GM19467 (cell line): ENCODE data around the gene STARD3NL.

ENCODE experiments used
- ATAC-seq: cut with Tn5 transposase; IDR thresholded peaks from one replicate; pipeline ENCODE4 v1.9.1; 2021; ENCODE audit warnings: mild to moderate bottlenecking, moderate library complexity; ENCODE audit not compliant: unreplicated experiment

Gene STARD3NL

DNA sequence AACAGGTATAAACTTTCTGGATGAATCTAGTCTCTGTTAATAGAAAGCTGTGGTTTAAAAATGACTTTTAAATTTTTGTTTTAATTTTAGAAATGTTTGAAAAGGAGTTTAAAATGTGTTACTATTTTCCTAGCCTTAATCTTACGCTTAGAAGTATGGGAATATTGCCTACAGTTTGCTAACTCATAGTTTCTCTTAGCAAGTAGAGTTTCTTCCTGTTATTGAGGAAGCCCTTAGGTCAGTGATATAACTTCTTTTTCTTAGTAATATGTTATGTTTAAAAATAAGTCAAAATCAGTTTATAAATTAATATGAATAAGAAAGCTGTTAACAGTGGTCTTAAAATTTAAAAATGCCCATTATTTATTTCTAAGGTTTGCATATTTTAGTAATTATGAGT, 3.1 kb downstream of the STARD3NL start:
- no peak for ATAC-seq

DNA sequence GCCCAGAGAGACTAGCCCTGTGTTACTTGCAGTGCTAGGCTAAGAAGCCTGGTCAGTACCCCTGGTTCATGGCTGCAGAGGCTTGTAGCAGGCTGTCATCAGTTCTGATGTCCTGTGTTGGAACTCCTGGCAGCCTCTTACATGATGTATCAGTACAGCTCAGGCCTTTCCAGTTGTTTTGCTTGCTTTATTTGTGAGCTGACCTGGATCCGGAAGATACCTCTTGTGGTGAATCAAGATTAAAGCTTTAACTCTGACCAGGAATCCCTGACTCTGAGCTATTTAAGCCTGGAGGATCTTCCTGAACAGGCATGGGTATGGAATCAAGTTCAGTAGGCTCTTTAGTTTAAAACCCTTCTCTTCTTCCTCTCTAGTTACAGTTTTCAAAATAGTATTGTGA, 4.4 kb downstream of the STARD3NL start:
- ATAC-seq, result no peak

DNA sequence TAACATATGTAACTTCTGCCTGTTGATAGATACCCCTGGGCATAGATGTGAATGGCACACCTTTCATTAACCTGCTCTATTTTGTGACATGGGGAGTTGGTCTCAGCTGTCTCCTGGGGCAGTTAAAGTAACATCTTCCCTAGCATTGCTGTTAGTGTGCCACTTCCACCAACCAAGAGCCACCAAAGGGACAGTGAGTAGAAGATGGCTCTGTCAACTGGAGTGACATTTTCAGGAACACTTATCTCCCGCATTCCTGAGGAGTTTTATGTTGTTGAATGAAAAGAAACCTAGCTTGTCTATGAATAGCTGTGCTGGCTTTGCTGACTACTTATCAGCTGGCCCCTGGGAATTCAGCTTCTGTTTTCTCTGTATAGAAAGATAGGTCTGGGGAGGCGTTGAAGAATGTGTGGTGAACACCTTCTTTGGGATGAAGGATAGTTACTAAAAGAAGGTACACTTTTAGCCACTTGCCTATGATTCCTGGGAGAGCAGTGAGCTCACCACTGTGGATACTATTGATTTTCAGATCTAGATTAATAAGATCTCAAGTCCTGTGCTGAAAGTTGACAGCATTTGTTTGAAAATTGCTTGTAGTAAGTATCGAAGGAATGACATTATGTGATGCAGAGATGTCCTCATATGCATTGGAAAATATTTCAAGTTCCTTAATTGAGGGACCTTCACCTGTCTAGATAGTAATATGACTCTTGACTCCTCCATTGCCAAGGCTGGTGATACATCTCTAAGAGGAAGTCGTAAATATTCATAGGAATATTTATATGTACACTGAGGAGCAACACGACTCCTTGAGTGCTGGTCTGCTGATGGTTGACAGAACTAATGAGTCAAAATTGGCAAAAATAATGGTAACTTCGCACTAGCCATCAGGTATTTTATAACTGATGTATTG, 7.6 kb downstream of the STARD3NL start:
- no peak for ATAC-seq

DNA sequence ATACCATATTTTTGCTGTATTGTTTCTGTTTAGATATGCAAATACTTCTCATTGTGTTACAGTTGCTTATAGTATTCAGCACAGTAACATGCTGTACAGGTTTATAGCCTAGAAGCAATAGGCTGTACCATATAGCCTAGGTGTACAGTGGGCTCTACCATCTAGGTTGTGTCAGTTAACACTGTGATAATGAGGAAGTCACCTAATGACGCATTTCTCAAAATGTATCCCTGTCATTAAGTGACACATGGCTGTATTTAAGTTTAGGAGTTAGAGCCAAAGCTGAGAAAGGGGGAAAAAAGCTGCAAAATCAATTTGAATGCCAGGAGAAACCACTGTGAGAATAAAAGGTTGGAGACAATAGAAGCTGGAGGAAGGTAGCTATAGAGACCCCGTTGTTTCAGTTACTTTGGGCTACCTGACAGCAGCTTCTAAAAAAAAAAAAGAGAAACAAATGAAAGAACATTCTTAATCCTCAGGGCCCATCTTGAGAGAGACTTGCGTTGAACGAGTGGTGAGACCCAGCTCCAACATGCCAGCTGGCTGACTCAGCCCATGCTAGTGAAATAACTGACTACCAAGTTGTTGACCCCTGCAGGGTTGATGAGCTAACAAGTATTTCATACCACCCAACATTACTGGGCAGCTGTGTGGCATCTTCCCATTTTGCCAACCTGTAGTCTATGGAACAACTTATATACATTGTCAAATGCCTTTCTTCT, 8.7 kb downstream of the STARD3NL start:
- no peak for ATAC-seq

DNA sequence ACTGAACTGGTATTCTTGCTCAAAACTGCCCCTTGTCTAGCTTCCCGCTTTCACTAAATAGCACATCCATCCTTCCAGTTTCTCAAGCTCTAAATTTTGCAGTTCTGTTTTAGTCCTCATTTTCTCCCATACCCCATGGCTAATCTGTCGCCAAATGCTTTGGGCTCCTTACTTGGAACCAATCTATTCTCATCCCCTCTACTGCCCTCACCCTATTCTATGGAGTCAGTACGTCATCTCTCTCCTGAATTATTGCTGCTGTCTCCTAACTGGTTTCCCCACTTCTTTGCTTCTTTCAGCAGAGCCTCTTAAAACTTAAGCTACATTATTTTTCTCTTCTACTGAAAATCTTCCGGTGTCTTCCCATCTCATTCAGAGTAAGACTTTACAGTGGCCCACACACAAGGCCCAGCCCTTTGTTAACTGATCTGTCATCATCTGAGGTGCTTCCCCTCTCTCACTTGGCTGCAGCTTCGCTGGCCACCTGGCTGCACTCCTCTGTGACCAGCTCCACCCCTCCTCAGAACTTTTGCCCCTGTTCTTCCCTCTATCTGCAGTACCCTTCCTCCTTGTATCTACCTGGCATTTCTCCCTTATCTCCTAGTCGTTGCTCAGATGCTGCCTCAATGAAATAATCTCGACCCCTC, 9.9 kb downstream of the STARD3NL start:
- ATAC-seq, result peak; percentile 87

DNA sequence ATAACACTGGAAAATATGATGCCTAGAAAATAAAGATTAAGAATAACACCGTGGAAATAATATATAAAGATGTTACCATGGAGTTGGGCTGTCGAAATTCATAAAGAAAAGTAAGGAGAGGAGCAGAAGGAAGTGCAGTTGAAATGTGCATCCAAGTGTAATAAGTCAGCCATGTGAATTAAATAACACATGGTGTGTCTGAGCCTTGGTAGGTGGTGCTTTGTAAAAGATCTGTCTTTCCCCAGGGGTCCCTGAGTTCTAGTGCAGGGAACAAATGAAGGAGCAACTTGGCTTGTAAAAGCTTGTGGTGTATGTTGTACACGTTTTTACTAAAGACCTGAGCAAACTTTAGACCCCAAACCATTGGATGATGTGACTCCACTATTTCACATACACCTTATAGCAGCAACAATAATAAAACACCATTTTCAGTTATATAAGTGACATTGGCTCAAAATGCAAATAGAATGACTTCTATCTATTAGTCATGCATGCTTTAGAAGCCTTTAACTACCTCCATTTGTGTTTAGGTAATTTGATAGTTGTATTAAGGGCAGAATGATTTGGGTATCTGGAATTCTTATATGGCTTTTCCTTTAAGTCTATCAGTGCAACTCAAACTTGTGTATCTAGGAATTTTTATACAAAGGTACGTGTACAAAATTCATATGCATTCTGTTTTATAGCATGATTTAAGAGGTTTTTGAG, 11.3 kb downstream of the STARD3NL start:
- no peak for ATAC-seq

DNA sequence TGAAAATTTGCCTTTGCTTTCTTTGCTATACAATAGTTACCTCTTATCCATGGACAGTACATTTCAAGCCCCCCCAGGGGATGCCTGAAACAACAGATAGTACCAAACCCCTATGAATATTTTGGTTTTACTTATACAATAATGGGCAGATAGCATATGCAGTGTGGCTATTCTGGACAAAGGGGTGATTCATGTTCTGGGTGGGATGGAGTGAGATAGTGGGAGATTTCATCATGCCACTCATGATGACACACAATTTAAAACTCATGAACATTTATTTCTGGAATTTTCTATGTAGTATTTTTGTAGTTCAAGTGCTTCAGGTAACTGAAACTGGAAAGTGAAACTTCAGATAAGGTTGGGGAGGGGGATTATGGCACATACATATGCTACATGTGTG, 12.0 kb downstream of the STARD3NL start:
- no peak for ATAC-seq

DNA sequence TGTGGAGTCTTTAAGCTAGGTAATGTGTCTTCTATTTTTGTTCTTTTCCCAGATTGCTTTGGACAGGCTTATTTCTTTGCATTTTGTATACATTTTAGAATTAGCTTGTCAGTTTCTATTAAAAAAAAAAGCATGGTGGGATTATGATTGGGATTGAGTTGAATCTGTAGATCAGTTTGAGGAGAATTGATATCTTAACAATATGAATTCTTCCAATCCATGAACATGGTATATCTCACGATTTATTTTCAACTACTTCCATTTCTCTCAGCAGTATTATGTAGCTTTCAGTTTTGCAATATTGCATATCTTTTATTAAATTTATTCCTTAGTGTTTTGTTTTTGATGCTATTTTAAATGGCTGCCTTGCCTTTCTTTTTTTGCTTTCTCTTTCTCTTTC, 13.7 kb downstream of the STARD3NL start:
- no peak for ATAC-seq

DNA sequence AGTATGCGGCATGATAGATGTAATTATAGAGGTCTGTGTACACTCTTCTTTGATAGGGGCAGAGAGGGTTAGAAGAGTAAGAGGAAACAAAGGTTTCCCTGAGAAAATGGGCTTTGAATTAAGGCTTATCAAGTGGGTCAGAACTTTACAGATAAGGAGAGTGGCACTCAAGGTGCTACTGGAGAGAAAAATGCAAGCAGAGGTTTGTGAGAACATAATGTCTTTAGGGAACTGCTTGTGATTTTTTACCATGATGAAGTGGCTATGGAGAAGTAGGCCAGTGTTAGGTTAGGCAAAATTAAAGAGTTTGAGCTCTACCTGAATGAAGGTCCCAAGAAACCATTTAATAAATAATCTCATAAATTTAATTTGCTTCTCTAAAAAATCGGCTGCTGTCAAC, 14.3 kb downstream of the STARD3NL start:
- ATAC-seq, result no peak

DNA sequence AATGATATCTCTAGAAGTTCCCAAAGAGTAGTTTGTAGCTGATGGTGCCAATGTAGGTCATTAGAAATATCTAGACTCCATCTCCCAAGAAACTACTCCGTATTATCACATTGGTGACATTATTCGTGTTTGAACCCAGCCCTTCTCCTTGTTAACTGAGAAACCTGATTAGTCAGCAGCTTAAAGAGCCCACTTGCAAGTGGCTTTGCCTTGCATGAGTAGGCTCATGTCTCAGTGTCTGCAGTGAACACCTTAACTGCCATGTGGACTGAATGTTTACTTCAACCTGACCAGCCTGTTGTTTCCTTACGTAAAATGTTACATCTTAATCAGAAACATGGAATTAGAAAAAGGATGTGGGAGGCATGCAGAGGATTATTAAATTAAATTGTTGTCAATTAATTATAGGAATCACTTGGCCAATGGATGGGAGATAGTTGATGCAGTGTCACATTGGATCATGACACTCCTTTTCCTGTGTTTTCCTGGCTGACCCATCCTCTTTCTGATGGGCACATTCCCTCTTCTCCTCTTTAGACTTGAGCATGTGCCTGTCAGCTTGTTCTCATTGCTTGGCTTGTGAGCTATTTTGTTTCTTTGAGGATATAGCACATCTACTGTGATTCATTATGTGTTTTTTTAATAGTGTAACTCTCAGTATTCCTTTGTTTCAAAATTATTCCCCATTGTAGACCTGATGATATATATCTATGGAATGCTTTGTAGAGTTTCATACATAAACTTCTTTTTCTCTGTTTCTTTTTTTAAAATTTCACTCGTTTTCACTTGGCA, 18.0 kb downstream of the STARD3NL start:
- no peak for ATAC-seq

DNA sequence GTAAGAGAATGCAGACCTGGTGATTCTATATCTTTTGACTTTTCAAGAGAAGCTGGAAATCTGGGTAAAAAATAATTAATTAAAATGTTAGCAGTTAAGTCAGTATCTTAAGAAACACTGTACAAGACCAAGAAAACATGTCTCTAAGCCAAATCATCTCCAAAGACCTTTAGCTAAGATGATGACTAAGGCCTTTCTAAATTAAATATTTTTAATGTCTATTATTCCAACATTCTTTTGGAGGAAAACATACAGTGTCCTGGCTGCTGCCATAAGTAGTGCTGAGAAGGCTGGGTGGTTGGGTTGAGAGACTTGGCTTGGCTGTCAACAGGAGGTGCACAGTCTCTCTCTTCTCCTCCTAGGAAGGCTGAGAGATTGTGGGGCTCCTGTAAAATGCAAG, 20.3 kb downstream of the STARD3NL start:
- ATAC-seq, result no peak

DNA sequence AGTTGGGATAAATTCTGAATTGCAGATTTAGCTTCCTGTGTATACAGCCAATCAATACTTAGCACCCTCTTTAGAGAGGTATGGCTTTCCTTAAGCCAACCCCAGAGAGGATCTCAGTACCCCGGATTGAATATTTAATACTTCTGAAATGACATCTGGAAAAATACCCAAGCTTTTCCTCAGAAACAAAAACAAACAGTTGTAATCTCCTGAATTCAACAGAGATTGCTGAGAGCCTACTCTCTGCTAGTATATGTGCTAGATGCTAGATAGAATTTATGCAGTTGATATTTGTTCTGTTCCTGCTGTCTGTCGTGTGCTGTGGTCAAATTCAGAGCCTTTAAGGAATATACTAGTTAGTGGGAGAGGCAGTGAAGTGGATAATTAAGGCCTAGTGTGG, 21.1 kb downstream of the STARD3NL start:
- no peak for ATAC-seq

DNA sequence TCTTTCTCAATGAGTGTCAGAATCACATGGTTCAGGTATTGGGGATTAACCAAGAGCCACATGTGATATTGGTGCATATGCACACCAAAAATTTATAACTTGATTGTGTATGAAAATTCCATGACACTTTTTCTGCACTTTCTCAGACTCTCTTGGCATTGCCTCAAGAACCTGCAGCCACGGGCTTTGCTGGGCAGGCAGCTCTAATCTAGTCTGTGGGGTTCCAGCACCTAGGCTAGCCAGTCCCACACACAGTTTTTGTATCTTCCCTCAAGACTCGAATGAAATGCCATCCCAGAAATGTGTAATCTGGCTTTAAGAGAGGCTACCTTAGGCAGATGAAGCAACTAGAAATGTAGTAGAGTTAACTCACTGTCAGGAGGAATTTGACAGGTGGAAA, 21.7 kb downstream of the STARD3NL start:
- ATAC-seq, result no peak

DNA sequence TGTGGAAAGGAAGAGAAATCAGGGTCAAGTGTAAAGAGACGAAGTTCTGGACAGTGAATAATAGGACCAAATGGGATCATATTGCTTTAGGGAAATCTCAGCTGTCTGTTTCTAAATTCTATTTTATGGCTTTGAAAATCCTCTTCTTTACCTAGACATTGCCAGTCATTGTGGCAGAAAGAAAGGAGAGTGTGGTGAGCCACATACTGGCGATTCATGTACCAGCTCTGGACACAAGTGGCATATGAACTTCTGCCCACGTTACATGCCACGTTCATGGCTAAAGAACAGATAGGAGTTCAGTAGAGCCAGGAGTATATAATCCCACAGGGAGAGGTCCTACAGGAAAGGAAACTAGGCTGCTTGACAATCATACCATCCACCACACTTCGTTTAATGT, 28.0 kb downstream of the STARD3NL start:
- ATAC-seq, result no peak

DNA sequence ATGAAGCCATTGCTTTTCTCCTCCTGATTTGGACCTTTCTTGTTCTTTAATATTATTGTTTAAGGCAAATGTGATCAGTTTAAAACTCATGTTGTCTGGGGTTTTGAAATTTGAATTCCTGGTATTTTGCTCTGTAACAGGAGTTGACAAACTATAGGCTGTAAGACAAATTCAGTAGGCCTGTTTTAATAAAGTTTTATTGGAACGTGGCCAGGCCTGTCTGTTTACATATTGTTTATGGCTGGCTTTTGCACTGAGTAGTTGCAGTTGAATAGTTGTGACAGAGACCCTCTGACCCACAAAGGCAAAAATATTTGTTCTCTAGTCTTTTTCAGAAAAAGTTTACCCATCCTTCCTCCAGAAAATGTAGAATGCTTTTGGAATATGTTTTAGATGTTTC, 29.8 kb downstream of the STARD3NL start:
- no peak for ATAC-seq

DNA sequence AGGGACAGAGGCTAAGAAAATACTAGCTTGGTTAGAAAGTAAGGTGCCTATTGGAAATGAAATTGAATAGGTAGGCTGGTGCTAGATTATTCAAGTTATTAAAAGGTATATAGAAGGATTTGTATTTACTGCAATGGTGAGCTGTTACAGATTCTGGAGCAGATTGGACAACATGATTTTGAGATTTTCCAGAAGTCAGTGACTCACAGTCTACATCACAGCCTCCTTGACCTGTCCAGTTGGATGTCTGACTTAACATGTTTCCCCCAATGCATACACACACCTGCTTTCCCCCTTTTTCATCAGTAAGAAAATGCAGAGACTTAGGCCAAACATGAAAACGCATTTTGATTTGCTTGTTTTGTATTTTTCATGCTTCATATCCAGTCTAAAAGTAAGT, 33.4 kb downstream of the STARD3NL start:
- ATAC-seq, result no peak

DNA sequence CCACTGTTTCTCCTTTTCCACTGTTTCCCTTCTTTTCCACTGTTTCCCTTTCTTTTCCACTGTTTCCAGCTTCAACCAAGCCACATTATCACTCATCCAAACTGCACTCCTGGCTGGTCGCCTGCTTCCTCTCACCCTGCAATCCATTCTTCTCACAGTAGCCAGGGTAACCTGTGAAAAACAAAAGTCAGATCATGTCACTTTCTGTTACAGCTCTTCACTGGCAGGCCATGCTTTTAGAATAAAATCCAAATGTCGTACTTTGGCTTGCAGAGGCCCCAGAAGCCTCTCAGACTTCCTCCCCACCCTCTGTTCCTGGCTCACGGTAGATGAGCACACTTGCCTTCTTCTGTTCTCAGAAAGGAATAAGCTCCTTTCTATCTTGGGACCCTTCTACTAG, 33.9 kb downstream of the STARD3NL start:
- no peak for ATAC-seq

DNA sequence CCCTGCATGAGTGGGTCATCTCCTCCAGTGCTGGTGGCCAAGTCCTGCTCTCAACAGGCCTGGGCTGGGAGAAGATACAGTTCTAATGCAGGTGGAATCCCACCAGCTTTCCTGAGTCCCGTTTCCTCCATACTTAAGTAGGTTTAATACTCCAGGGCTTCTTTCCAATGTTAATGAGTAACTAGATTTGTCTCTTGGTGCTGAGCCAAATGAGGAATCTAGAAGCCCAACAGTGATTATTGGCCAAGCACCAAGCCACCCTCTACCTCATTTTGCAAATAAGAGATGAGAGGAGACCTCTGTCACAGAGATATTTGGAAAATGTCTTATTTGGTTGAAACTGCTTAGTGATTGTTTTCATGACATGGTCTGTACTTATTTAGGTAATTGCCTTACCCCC, 37.1 kb downstream of the STARD3NL start:
- no peak for ATAC-seq

DNA sequence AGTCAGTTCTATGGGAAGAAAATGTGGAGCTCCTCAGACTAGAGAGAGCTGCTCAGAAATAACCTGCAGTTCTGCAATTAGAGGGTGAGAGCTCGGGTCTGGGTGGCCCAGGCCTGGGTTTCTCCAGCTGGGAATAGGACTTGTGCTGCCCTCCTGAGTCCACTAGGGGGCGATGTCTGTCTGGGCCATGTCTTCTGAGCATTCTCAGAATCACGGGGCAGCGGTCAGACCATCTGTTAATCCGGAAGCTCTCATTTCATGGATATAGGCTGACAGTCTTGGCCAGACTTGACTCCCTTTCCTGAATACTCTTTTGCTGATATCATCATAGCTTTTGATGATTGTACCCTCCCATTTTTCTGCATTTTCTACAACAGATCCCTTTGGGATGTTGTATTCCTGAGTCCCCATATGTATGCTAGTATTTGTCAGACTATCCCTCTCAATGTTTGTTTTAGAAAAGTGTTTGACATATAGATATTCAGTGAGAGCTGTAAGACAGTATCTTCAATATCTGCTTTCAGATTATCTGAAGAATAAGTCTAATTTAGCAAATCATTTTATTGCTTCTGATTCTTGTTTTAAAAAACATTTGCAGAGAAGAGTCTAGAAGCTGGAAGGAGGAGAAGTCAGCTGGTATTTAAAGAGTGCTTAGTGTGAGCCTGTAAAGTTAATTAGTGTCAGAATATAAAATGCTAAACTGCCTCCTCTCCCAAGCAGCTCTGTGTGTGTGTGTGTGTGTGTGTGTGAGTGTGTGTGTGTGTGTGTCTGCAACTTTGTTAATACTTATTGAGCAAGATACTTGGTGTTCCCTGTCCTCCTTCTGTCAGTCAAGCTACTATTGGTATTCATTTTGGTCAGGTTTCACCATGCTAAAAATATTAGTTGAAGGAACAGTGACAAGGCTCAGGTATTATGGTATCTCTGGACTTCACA, 38.0 kb downstream of the STARD3NL start:
- peak; percentile 91 for ATAC-seq
